Activated CD4-positive, alpha-beta T cell treated with anti-CD3 and anti-CD28 coated beads for 48 hours (primary cell): Measurements from ENCODE around the gene ARID4A.
"Not testable (repeated sequence)": the region's sequence is repeated elsewhere in the genome, so short reads cannot be mapped to it uniquely, and the experiment has no call there.

ENCODE experiments used
- DNase-seq: peaks from one replicate; pipeline ENCODE4 v3.0.0-alpha.2; 2020

Gene ARID4A

DNA sequence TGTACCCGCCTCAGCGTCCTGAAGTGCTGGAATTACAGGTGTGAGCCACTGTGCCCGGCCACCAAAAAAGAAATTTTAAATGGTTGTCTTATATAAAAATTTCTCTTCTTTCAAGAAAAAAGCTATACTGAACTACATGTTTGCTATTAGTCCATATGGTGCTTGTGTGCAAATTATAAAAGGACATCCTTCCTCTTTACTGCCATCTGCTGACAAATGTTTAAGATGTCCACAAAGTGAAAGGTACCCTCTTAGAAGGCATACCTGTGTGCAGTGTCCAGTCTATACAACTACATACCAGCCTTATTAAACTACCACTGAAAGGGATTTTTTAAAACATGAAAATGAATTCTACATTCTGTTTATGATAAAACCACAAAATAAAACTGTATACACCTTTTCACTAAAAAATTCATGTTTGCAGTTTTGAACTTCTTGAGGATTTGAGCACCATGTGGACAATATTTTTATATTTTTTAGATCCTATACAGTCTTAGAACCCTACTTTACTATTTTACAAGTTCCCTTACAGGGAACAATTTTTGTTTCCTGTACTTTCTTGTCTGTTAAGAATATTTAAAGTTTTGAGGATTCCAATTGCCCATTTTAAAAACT is 64.5 kb downstream of the ARID4A start:
- no peak for DNase-seq

GRCh38 chr14:58364316-58364715 is 66.0 kb downstream of the ARID4A start:
- DNase-seq, result no peak

DNA sequence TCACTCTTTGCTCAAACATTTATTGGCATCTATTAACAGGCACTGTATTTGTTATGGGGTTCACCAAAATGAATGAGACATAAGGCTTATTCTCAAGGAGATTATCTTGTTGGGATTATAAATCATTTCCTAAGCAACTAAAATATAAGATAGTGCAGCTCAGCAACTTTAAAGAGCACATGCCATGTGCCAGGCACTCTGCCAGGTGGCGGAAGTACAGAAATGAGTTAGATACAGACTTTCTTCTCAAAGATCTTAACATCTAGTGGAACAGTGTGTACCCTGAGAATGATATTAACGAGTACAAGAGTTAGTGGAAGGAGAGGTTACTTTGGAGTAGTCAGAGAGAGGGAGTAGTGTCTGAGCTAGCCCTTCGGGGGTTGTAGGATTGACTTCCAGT is 68.9 kb downstream of the ARID4A start:
- no peak for DNase-seq

GRCh38 chr14:58368956-58369355 is 70.6 kb downstream of the ARID4A start:
- DNase-seq, result no peak

- DNase-seq, result no peak
Observed at GRCh38 chr14:58376791-58377190, 78.4 kb downstream of the ARID4A start.

DNA sequence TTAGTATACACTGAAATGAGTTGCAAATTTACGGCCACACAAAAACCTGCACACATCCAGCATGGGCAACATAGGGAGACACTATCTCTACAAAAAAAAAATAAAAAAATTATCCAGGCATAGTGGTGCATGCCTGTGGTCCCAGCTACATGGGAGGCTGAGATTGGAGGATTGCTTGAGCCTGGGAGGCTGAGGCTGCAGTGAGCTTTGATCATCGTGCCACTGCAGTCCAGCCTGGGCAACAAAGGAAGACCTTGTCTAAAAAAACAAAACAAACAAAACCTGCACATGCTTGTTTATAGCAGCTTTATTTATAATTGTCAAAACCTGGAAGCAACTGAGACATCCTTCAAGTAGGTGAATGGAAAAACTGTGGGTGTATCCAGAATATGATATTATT is 92.5 kb downstream of the ARID4A start:
- no peak for DNase-seq

DNA sequence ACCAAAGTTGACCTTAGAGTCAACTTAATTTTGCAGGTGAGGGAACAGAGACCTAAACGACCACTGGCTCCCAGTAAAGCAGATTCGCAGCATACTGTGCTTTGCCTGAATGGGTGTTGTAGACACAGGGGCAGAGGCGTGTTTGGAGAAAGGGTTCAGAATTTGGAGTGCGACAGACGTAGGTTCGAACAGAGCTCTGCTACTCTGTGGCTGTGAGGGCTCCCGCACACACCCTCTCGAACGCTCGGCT is 97.1 kb downstream of the ARID4A start:
- DNase-seq, result no peak

DNA sequence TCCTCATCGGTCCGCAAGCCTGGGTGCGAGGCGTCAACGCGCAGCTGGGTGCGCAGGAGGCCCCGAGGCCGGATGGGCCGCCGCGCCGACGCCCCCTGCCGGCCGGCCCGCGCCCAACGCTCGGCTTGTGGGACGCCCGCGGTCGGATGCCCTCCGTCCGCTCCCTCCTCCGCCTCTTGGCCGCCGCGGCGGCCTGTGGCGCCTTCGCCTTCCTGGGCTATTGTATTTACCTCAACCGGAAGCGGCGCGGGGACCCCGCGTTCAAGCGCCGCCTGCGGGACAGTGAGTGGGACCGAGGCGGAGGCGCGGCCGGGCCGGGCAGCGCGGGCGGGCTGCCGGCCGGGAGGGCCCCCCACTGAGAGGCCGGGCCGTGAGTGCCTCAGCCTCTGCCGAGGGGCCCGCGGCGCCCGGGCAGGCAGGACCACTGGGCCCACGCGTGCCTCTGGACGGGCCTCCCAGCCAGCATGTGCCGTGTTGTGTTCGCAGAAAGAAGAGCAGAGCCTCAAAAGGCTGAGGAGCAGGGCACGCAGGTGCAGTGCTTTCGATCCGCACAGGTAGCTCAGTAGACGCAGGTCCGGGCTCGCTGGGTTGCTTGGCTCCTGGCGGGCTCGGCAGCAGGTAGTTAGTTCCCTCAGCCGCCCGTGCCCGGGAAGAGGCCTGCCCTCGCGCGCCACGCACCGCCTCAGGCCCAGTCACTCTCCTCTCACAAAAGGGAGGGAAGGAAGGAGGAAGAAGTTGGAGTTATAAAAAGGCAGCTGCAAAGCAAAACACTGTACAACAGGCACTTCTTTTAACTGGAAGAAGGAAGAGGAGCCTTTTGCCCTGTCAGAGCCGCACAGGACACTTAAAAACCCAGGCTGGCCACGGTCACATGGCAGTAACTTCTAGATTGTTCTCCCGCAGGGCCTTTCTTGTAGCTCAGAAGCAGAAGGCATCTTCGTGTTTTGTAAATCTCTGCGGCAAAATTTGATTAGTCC is 97.7 kb downstream of the ARID4A start, which contains the start of gene TOMM20L:
TOMM20L (plus strand) TSS at position 119 of the 977 bp plus-strand sequence; CDS start at position 147, 28 bp downstream.
- peak; percentile 79 for DNase-seq

DNA sequence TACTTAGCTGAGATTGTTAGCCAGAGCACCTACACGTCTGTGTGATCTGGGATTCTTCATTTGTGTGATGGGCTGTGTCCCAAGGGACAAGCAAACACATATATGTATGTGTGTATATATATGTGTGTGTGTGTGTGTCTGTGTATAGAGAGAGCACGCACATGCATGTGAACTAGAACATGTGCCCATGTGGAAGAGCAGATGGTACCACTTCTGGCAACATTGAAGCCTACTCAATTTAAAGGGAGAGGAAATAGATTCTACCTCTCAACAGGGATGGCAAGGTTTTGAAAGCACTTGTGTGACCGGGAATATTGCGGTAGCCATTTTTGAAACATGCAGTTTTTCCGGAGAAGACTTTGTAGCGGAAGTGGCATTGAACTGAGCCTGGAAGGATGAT is 98.8 kb downstream of the ARID4A start:
- DNase-seq, result no peak

DNA sequence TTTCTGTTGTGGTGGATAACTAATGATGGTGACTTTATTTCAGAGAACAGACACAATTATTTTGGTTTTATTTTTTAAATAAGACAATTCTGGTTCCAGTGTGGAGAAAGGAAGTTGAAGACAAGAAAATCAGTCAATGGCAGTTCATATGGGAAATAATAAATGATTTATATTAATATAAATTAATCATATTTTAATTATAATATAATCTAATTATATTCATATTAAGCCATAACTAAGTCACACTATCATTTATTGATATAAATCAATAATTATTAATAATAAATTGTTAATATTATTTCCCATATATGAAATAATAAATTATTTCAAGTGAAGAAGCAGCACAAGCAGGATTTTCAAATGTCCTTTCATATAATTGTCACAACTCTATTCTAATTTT is 100.1 kb downstream of the ARID4A start:
- DNase-seq, result no peak

DNA sequence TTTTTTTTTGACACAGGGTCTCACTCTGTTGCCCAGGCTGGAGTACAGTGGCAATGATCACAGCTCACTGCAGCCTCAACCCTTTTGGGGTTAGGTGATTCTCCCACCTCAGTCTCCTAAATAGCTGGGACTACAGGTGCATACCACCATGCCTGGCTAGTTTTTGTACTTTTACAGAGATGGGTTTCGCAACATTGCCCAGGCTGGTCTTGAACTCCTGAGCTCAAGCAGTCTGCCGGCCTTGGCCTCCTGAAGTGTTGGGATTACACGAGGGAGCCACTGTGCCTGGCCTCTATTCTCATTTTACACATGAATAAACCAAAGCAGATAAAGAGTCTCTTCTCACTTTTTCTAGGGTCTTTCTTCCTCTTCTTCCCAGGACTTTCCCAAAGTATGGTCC is 100.5 kb downstream of the ARID4A start:
- DNase-seq, result no peak

DNA sequence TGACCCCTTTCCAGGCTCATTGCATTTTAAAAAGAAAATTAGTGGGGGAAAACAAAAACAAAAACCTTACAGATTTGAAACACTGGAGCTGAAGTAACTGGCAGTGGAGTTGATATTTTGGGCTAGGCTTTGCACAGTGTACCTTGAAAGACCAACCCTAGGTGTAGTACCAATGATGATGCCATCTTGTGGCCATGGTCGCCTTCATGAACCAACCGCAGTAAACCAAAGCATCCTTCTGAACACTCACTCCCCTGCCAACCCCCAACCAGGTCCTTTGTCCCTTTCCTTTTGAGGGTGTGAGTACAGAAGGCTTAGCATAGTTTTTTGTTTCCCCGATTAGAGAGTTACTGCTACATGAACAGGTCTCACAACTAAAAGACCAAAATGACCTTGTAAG is 103.2 kb downstream of the ARID4A start:
- no peak for DNase-seq

DNA sequence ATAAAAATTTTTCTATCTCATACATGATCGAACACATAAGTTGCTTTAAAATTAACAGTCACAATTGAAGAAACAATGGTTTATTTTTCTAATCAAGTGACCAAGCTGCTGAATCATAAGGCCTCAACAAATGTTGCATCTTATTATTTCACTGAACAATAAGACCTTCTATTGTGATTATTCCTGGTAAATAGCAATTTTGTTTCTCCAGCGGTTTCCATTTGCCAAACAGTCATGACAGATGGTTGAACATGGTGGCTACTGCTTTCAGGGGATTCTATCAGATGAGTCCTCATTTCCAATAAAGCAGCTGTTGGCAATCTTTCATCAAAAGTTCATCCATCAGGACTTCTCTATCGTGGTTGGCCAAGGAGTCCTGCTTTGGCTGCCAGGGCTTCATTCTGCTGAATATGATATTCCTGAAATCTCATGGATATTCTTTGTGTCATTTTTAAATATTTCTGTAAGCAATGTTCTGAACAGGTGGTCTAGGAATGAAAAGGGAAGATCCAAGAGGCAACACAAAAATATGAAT is 110.4 kb downstream of the ARID4A start:
- DNase-seq, result no peak

GRCh38 chr14:58414845-58415244 is 116.5 kb downstream of the ARID4A start:
- DNase-seq, result no peak

- DNase-seq, result no peak
Observed at GRCh38 chr14:58415636-58416547, 117.5 kb downstream of the ARID4A start.

DNA sequence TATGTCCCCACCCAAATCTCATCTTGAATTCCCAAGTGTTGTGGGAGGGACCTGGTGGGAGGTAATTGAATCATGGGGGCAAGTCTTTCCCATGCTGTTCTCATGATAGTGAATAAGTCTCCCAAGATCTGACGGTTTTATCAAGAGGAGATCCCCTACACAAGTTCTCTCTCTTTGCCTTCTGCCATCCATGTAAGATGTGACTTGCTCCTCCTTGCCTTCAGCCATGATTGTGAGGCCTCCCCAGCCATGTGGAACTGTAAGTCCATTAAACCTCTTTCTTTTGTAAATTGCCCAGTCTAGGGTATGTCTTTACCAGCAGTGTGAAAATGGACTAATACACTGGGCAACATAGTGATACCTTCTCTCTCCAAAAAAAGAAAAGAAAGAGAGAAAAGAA is 118.6 kb downstream of the ARID4A start:
- not testable (repeated sequence) for DNase-seq
